ENCODE data around the gene PHOX2A.

The PHOX2A gene

DNA sequence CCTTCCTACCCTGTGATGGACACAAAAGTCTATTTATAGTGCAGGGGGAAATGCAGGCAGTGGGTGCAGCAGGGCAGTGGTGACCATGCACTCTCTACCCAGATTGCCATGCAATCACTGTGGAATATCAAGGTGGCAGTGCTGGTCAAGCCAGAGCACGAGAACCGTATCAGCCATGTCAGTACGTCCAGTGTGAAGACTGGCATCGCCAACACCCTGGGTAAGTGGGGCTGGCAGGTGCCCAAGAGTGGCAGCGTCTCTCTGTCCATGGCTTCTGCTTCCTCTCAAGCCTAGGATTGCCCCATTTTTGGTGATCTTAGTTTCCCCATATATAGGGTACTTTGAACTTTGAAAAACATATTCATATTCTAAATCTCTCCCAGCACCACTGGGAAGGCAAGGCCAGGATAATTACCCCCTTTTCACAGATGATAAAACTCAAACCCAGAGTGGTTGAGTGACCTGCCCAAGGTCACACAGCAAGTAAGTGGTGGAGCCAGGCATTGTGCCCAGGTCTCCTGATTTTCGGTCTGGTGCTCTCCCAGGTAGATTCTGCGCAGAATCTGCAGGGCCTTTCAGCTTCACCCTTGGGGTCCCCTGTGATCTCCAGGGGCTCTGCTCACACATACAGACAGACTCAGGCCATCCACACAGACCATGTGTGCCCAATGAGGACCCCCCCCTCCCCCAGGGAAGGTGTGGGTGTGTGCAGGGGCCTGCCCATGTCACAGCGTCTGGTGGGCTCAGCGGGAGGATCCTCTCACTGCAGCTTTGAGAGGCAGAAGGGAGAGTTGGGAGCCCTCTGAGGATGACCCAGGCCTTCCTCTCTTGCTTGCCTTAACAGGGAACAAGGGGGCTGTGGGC lies 12.3 kb downstream of the PHOX2A start:
- Histone ChIP-seq H3K79me1 (replicated peaks; ENCODE audit: low read length, poor library complexity, severe bottlenecking) (peaks cover 63% of the 10 kb centered on the region), H3K36me3 (ENCODE audit: control insufficient read depth in 1 of 2, insufficient read depth in 2 of 2, low read depth in 1 of 2, low read length in 2 of 2) (peaks cover 92 to 99% of the 10 kb centered on the region in 2 experiments), H3K9me3 (ENCODE audit: control insufficient read depth, low read length) (no peaks in the 10 kb centered on the region), H3K14ac (ENCODE audit: low read length in 2 of 2) (no peak overlapping the region), H3K27ac (ENCODE audit: low read length, poor library complexity, severe bottlenecking) (no peak overlapping the region), H4K8ac (ENCODE audit: low read length) (no peak overlapping the region), H3K4me3 (ENCODE audit: insufficient read depth in 1 of 2, low read depth in 1 of 2, low read length in 2 of 2) (no peak overlapping the region), H4K91ac (ENCODE audit: low read length) (no peak overlapping the region), H3K23ac (ENCODE audit: low read length in 2 of 2) (no peak overlapping the region), H3K4me1 (ENCODE audit: control insufficient read depth, insufficient read depth, low read depth, low read length) (peaks cover 24% of the 10 kb centered on the region), H2BK5ac (ENCODE audit: low read depth, low read length, poor library complexity, severe bottlenecking) (no peak overlapping the region), H2AFZ (ENCODE audit: low read depth, low read length) (no peak overlapping the region), H3K27me3 (ENCODE audit: control insufficient read depth in 1 of 2, insufficient read depth in 1 of 2, low read length in 2 of 2) (no peaks in the 10 kb centered on the region), H3K9ac (ENCODE audit: low read length) (no peak overlapping the region), H2AK5ac (ENCODE audit: low read length, severe bottlenecking) (no peak overlapping the region), H2BK120ac (ENCODE audit: low read depth, low read length) (no peak overlapping the region), H2BK12ac (ENCODE audit: low read length in 2 of 2) (no peak overlapping the region), H3K4ac (ENCODE audit: low read depth in 1 of 2, low read length in 2 of 2) (no peak overlapping the region), H3K4me2 (ENCODE audit: low read length, poor library complexity, severe bottlenecking) (no peak overlapping the region), H2BK15ac (ENCODE audit: low read depth, poor library complexity, severe bottlenecking) (no peak overlapping the region), H3K18ac (ENCODE audit: low read depth in 1 of 2, low read length in 2 of 2) (no peak overlapping the region)
- no peak for DNase-seq
- WGBS: 91% methylated on average over 7 of the region's 9 CpGs

GRCh38 chr11:72230764-72231365 lies 13.1 kb downstream of the PHOX2A start:
- Histone ChIP-seq H3K4me3 (ENCODE audit: insufficient read depth in 1 of 2, low read depth in 1 of 2, low read length in 2 of 2) (no peak overlapping the region), H4K8ac (ENCODE audit: low read length) (no peak overlapping the region), H3K79me1 (replicated peaks; ENCODE audit: low read length, poor library complexity, severe bottlenecking) (peaks cover 63% of the 10 kb centered on the region), H2BK12ac (ENCODE audit: low read length in 2 of 2) (no peak overlapping the region), H2AFZ (ENCODE audit: low read depth, low read length) (no peak overlapping the region), H3K9ac (ENCODE audit: low read length) (no peak overlapping the region), H3K23ac (ENCODE audit: low read length in 2 of 2) (no peak overlapping the region), H2BK15ac (ENCODE audit: low read depth, poor library complexity, severe bottlenecking) (no peak overlapping the region), H3K36me3 (ENCODE audit: control insufficient read depth in 1 of 2, insufficient read depth in 2 of 2, low read depth in 1 of 2, low read length in 2 of 2) (peaks cover 91 to 95% of the 10 kb centered on the region in 2 experiments), H3K27ac (ENCODE audit: low read length, poor library complexity, severe bottlenecking) (no peak overlapping the region), H2BK120ac (ENCODE audit: low read depth, low read length) (no peak overlapping the region), H3K14ac (ENCODE audit: low read length in 2 of 2) (no peak overlapping the region), H4K91ac (ENCODE audit: low read length) (no peak overlapping the region), H3K27me3 (ENCODE audit: control insufficient read depth in 1 of 2, insufficient read depth in 1 of 2, low read length in 2 of 2) (no peaks in the 10 kb centered on the region), H3K9me3 (ENCODE audit: control insufficient read depth, low read length) (no peaks in the 10 kb centered on the region), H2BK5ac (ENCODE audit: low read depth, low read length, poor library complexity, severe bottlenecking) (no peak overlapping the region), H3K18ac (ENCODE audit: low read depth in 1 of 2, low read length in 2 of 2) (no peak overlapping the region), H3K4ac (ENCODE audit: low read depth in 1 of 2, low read length in 2 of 2) (no peak overlapping the region), H3K4me1 (ENCODE audit: control insufficient read depth, insufficient read depth, low read depth, low read length) (peaks cover 27% of the 10 kb centered on the region), H3K4me2 (ENCODE audit: low read length, poor library complexity, severe bottlenecking) (no peak overlapping the region), H2AK5ac (ENCODE audit: low read length, severe bottlenecking) (no peak overlapping the region)
- WGBS: 92% methylated on average over 18 of the region's 18 CpGs
- DNase-seq: no peak

DNA sequence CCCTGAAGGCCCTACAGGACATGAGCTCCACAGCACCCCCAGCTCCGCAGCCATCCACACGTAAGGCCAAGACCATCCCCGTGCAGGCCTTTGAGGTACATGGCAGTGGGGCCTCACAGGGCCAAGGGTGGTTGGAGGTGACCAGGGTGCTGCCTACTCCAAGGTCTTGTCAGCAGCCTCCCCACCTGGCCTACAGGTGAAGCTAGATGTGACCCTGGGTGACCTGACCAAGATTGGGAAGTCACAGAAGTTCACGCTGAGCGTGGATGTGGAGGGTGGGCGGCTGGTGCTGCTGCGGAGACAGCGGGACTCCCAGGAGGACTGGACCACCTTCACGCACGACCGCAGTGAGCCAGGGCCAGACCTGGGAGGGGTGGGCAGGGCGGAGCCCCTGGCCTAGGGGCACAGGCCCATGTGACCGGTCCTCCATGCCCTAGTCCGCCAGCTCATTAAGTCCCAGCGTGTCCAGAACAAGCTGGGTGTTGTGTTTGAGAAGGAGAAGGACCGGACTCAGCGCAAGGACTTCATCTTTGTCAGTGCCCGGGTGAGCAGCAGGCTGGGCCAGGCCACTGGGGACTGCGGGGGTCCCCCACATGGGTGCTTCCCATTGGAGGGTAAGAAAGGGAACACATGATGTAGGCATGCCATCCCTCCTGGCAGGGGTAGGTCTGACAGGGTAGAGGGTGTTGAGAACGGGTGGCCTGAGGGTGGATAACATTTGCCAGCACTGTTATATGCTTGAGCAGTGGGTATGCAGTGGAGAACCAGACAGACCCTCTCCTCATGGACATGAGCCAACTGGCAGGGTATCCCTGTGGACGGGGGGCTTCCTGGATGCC lies 13.8 kb downstream of the PHOX2A start:
- Histone ChIP-seq H2AFZ (ENCODE audit: low read depth, low read length) (no peak overlapping the region), H3K4ac (ENCODE audit: low read depth in 1 of 2, low read length in 2 of 2) (no peak overlapping the region), H2BK12ac (ENCODE audit: low read length in 2 of 2) (no peak overlapping the region), H3K79me1 (replicated peaks; ENCODE audit: low read length, poor library complexity, severe bottlenecking) (peaks cover 62% of the 10 kb centered on the region), H3K27ac (ENCODE audit: low read length, poor library complexity, severe bottlenecking) (no peak overlapping the region), H4K8ac (ENCODE audit: low read length) (no peak overlapping the region), H2BK15ac (ENCODE audit: low read depth, poor library complexity, severe bottlenecking) (no peak overlapping the region), H2AK5ac (ENCODE audit: low read length, severe bottlenecking) (no peak overlapping the region), H3K23ac (ENCODE audit: low read length in 2 of 2) (no peak overlapping the region), H3K4me1 (ENCODE audit: control insufficient read depth, insufficient read depth, low read depth, low read length) (peaks cover 31% of the 10 kb centered on the region), H3K9ac (ENCODE audit: low read length) (no peak overlapping the region), H4K91ac (ENCODE audit: low read length) (no peak overlapping the region), H3K14ac (ENCODE audit: low read length in 2 of 2) (no peak overlapping the region), H2BK120ac (ENCODE audit: low read depth, low read length) (no peak overlapping the region), H2BK5ac (ENCODE audit: low read depth, low read length, poor library complexity, severe bottlenecking) (no peak overlapping the region), H3K4me2 (ENCODE audit: low read length, poor library complexity, severe bottlenecking) (no peak overlapping the region), H3K9me3 (ENCODE audit: control insufficient read depth, low read length) (no peaks in the 10 kb centered on the region), H3K36me3 (ENCODE audit: control insufficient read depth in 1 of 2, insufficient read depth in 2 of 2, low read depth in 1 of 2, low read length in 2 of 2) (peaks cover 84 to 87% of the 10 kb centered on the region in 2 experiments), H3K18ac (ENCODE audit: low read depth in 1 of 2, low read length in 2 of 2) (no peak overlapping the region), H3K27me3 (ENCODE audit: control insufficient read depth in 1 of 2, insufficient read depth in 1 of 2, low read length in 2 of 2) (no peaks in the 10 kb centered on the region), H3K4me3 (ENCODE audit: insufficient read depth in 1 of 2, low read depth in 1 of 2, low read length in 2 of 2) (no peak overlapping the region)
- DNase-seq: no peak
- 98% methylated on average over 21 of the region's 21 CpGs for WGBS
